Activated CD4-positive, alpha-beta T cell treated with anti-CD3 and anti-CD28 coated beads for 4 hours (primary cell): Measurements from ENCODE around the gene BMP8B.
A peak's percentile ranks its signal among the peaks of the same experiment; 100 is the strongest.
"Not testable (repeated sequence)": the region's sequence is repeated elsewhere in the genome, so short reads cannot be mapped to it uniquely, and the experiment has no call there.

ENCODE experiments used
- DNase-seq, 2 donors: peaks; one replicate each; pipeline ENCODE4 v3.0.0-alpha.2; 2020

BMP8B gene, protein sequence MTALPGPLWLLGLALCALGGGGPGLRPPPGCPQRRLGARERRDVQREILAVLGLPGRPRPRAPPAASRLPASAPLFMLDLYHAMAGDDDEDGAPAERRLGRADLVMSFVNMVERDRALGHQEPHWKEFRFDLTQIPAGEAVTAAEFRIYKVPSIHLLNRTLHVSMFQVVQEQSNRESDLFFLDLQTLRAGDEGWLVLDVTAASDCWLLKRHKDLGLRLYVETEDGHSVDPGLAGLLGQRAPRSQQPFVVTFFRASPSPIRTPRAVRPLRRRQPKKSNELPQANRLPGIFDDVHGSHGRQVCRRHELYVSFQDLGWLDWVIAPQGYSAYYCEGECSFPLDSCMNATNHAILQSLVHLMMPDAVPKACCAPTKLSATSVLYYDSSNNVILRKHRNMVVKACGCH

DNA sequence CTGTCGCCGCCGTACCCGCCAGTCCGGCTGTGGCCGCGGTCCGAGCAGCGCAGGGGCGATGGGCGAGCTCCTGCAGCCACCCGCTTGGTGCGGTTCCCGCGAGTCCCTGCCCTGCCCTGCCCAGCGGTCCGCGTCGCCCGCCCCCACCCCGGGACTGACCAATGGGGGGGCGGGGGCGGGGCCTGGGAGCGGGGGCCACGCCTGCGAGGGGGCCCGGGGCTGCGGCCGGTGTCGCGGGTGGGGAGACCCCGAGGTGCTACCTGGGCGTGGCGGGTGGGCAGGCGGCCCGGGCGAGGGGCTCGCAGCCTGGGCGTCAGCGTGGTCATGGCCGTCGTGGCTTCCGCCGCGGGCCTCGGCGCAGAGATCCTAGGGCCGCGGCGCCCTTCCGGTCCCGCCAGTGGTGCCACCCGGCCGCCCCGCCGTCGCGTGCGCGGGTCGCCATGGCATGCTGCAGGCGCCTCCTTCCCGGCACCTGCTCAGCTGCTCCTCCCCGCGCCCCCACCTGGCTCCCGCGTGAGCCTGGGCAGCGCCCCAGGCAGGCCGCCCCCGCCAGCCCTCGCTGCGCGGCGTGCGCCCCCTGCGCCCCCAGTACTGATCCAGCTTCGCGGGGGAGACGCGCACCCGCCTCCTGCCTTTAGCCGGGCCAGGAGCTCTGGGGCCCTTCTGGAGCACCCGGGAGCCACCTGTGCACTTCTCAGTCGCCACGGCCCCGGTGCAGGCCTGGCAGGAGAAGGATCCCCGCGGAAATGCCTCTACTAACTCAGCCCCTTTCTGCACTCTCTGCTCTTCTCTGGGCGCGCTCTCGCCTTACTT lies at the start of gene BMP8B:
TSS of gene BMP8B (minus strand) at position 108 of the 813 bp plus-strand sequence. CDS start 380 bp downstream, outside the sequence.
- peak; percentile 33 to 42 for DNase-seq

DNA sequence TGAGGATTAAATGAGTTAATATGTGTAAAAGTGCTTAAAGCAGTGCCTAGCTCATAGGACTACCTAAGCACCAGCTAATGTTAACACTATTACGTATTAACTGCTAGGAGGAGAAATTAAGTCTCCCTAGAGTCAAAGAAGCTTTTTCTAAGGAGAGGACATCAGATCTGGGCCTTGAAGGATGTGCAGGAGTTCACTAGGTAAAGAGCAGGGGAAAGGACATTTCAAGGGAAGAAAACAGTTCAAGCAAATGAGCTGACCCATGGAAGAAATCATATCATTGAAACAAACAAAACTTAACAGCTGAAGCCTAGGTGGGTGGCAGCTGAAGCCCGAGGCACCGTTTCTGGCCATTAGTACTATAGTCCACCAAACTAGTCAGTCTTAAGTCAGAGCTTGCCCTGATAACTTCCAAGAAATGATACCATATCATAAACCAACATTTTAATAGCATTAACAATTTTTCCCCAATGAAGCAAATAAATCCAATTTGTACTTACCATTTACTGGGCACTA lies 48.0 kb upstream of the BMP8B start:
- DNase-seq, result no peak

DNA sequence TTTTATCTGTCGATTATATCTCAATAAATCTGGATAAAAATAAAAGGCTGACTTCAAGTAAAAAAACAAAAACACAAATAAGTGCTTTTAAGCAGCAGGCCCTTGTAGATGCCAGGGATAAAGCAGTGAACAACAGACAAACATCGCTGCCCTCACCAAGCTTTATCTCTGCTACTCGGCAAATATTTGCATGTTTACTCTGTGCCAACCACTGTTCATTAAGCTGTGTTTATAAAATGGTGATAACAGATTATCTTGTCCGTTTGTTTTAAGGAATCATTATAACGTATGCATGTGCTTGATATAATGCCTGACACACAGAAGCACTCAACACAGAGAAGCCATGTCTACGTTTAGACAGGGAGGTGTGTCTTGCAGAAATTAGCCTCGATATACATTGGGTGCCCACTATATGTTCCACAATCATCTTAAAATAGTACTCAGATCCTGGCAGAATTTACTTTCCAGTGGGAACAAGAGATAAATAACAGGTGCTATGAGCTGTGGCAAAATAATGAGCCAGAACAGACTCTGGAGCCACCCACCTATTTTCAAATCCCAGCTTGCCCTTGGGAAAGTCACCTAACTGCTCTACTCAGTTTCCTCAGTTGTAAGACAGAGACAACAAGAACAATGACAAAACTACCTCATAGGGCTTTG lies 47.4 kb upstream of the BMP8B start:
- DNase-seq, result no peak

DNA sequence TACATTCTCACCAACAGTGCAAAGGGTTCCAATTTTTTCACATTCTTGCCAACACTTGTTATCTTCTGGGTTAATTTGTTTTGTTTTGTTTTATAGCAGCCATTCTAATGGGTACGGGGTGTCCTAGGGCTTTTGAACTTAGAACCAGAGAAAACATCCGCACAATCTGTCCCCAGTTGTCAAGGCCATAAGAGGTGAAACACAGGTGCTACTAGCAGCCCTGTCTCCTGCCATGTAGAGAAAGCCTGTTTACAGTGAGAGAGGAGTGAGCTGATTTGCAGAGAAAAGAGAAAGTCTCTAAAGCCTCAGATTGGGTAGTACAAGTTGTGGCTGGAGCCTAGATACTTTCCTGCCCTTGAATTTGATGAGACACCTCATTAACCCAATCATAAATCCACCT lies 46.4 kb upstream of the BMP8B start:
- no peak for DNase-seq

DNA sequence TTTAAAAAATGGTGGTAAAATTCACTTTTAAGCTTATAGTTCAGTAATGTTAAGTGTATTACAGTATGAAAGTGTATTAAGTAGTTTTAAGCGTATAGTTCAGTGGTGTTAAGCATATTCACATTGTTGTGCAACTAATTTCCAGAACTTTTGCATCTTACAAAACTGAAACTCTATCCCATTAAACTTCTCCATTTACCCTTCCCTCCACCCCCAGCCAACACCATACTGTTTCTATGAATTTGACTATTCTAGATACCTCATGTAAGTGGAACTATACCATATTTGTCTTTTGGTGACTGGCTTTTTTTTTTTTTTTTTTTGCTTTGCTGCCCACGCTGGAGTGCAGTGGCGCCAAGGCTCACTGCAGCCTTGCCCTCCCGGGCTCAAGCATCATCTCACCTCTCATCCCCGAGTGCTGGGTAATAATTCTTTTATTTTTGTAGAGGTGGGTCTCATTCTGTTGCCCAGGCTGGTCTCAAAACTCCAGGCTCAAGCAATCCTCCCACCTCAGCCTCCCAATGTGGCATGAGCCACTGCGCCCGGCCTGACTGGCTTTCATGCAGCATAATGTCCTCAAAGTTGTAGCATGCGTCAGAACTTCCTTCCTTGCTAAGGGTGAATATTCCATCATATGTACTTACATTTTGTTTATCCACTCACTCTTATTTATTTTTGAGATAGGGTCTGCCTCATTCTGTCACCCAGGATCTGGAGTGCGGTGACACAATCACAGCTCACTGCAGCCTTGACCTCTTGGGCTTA lies 45.1 kb upstream of the BMP8B start:
- DNase-seq, result no peak

DNA sequence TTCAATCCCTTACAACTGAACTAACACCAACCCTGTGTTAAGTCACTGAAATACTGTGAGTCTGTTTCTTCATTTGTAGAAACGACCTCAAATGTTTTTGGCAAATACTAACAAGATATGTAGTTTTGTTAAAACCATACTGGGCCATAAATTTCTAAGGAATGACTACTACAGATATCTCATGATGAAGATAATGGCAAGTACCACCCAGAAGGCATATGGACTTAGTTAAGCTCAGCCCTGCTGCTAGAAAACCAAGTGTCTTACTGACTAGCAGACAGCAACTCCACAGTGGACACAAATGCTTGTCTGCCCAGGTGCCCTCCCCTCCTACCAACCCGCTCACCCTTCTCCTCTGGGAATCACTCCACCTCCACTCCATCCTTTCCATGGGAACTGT lies 44.5 kb upstream of the BMP8B start:
- DNase-seq, result no peak

DNA sequence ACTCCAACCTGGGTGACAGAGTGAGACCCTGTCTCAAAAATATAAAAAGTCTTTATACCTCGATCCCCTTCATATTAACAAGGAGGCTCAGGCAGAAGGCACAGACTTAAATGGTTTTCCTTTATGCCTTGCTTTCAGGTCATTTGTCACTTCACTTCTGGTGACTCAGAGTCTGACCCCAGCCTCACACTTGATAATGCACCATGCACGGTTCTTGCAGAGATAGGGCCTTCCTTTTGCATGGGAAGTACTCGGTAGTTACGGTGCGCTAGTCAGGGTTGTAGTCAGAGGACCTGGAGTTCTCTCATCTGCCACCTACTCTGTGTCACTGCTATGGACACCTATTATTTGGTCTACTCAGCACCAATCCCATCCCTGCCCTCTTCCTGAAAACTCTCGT lies 43.6 kb upstream of the BMP8B start:
- DNase-seq, result no peak

DNA sequence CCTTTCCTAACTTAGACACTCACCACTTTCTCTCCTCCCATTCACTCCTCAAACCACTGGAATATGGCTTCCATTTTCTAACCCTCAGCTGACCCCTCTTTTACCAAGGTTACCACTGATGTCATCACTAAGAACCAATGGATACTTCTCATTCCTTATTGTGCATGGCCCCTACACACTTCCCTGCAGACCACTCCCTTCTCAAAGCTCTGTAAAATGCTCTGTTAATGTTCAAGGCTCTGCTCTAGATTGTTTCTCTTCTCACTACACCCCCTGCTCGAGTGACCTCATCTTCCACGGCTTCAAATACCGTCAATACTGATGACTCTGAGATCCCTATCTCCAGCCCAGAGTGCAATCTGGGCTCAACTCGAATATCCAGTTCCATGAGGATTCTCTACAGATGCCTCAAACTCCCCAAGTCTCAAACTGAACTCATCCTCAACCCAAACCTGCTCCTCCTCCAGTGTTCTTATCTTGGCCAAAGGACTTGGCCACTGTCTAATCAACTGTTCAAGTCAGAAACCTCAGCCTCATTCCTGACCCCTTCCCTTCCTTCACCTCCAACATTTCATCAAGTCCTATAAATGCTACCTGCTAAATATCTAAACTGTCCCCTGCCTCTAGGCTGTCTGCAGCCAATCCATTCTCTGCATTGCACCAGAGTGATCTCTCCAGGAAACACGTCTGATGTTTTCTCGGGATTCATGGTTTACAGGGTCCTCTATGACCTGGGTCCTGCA lies 41.3 kb upstream of the BMP8B start:
- no peak for DNase-seq

DNA sequence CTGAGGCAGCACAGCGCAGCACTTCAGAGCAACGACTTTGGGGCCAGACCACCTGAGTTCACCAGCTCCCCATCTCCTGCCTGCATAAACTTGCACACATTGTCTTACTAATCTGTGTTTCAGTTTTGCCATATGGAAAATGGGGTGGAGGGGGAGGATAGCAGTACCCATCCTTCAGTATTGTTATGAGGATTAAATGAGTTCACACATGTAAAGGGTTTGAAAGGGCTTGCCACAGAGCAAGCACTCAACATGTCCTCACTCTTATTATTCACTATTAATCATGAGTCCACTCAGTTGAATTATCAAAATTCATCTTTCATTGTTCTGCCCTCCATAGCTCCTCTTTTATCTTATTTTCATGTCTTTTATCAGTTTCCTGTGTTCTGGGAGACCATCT lies 40.1 kb upstream of the BMP8B start:
- no peak for DNase-seq

DNA sequence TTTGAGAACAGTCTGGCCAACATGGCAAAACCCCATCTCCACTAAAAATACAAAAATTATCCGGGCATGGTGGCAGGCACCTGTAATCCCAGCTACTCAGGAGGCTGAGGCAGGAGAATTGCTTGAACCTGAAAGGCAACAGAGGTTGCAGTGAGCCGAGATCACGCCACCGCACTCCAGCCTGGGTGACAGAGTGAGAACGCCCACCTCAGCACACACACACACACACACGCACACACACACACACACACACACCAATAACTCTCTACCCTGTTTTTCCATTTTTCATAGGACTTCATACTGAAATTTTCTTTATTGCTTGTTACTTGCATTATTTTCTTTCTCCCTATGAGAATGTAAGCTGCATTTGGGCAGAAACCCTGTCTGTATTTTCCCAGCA lies 39.6 kb upstream of the BMP8B start:
- DNase-seq, result not testable (repeated sequence)

DNA sequence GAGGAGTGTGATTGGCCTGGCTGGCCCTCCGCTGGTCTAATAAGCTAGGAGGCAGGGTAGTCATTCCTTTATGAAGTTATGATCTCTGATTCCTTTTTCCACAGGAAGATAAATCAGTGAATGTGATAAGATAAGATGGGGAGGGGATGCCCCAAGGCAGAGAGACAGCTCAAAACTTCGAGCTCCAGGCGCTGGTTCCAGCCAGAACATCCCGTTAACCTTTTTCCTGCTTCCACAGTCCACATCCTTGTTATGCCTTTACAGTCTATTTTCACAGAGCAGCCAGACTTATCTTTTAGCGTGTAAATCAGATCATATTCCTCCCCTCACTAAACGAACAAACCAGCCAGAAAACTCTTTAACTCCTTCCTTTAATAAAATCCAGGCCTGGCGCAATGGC lies 38.5 kb upstream of the BMP8B start:
- no peak for DNase-seq

DNA sequence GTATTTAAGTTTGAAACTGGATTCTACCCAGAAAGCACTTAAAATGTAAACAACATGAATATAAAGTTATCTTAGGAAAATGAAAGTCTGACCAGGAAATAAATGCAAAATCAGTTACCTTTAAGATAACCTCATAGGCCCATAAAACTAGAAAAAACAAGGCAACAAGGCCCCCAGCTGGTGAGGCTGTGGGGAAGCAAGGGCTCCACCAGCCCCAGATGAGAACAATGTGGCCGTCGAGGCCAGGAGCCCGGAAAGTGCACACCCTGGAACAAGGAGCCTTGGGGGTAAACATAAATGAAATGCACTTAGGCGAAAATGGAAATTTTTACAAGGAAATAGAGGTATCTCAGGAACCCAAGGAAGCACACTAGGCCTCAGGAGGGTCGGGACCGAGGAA lies 37.9 kb upstream of the BMP8B start:
- DNase-seq, result no peak

DNA sequence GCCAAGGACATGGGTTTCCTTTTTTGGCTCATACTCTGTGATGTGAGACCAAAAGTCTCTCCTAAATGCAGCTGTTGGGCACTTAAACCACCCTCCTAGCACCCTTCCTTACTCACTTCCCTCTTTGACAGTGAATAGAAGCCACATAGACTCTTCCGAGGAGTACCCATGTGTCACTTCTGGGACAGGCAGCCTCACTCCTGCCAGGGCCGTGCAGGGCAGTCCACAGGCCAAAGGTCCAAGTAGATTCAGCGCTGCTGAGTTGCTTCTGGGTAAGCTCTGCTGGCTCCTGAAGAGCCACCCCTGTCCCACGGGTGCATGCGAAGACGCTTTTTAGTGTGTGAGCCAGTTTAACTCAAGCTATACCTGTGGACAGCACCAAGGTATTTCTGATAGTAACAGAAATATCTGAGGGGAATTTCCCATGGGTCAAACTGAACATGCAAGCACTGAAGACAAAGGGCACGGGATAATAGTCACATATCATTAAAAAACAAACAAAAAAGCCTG lies 36.8 kb upstream of the BMP8B start:
- DNase-seq, result no peak

DNA sequence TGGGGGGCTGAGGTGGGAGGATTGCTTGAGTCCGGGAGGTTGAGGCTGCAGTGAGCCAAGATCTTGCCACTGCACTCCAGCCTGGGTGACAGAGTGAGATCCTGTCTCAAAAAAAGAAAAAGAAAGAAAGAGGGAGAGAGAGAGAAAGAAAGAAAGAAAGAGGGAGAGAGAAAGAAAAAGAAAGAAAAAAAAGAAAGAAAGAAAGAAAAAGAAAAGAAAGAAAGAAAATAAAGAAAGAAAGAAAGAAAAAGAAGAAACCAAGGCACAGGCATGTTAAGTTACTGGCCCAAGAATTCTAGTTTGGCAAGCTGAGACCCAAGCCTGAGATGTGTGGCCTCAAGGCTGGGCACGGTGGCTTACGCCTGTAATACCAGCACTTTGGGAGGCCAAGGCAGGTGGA lies 34.8 kb upstream of the BMP8B start:
- not testable (repeated sequence) for DNase-seq

DNA sequence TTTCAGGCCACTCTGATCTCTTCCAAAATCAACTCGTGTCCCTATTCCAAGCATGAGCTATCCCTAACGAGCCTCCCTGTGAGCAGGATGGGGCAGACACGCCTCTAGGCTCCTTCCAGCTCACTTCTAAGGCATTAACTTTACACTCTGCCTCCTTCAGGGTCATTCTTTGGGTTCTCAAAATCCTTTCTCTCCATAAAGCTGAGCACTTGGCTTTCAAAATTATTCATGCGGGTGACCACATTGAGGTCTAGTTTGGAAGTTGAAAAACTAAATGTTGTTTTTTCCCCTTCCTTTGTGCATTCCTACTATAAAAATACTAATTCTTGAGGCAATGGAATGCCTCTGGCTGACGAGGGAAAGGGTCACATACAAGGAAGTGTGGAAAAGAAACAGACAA lies 33.5 kb upstream of the BMP8B start:
- no peak for DNase-seq

DNA sequence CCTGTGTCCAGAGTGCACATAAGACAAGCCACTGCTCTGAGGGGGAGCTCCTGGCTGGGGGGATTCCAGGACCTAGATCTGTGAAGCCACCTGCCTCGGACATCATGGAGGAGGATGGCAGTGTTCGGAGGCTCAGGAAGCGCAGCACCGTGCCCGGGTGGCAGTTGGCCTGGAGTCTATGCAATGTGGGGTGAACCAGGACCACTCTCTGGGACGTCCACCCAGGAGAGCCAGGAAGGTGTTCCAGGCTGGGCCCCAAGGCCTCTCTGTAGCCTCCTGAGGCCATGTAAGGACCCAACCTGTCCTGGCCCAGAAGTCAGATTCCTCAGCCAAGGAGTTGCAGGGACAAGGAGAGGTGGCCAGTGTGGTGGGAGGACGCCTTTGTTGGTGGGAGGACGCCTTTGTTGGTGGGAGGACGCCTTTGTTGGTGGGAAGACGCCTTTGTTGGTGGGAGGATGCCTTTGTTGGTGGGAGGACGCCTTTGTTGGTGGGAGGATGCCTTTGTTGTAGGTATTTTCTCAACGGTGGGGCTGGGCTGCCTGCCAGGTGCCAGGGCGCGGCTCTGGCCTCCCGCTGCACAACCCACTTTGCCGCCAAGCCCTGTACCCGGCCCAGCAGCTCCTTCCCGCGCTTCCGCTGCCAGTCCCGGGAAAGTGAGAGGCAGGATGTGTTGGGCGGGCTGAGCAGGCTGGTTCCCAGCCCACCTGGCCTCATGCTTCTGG lies 30.6 kb upstream of the BMP8B start:
- no peak for DNase-seq

DNA sequence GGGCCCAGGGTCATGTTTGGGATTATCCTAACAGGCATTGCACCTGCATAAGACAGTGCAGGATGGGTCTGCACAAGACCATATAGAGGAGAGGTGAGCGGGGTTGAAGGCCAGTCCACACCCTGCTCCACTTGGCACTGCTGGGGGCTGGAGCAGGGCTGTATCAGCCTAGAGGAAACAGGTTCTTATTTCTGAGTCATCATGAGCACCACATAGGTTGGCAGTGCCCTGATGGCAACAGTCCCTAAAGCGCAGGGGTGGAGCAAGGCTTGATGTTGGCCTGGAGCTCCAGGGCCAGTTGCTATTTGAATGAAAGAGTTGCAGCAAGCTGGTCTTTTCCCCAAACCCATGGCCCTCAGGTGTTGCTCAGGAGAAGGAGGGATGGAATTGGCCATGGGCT lies 29.8 kb upstream of the BMP8B start:
- no peak for DNase-seq

DNA sequence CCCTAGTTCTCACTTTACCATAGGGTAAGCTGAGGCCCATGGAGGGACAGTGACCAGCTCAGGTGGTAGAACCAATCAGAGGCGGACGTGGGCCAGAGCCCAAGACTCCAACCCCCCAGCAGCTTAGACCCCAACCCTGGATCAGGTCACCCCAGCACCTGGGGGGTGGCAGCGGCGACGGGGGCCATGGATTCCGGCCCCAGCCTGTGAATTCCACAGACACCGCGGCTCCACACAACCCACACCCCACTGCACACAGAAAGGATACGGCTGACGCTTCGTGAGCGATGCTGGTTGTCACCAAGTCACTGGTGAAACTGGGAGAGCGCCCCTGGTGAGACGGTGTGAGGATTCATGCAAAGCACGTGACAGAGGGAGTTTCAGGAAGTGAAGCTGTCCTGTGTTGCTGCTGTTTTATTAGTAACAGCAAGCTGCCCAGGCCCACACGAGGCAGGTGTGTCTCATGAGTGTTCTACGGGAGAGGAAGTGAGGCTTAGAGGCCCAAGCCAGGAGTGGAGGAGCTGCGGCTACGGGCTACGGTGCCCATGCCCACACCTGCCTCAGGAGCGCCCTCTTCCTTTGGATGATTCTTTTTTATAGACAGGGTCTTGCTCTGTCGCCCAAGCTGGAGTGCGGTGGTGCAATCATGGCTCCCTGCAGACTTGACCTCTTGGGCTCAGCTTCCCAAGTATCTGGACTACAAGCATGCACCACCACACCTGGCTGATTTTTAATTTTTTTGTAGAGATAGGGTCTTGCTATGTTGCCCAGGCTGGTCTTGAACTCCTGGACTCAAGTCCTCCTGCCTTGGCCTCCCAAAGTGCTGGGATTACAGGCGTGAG lies 28.6 kb upstream of the BMP8B start:
- peak; percentile 64 to 72 for DNase-seq

DNA sequence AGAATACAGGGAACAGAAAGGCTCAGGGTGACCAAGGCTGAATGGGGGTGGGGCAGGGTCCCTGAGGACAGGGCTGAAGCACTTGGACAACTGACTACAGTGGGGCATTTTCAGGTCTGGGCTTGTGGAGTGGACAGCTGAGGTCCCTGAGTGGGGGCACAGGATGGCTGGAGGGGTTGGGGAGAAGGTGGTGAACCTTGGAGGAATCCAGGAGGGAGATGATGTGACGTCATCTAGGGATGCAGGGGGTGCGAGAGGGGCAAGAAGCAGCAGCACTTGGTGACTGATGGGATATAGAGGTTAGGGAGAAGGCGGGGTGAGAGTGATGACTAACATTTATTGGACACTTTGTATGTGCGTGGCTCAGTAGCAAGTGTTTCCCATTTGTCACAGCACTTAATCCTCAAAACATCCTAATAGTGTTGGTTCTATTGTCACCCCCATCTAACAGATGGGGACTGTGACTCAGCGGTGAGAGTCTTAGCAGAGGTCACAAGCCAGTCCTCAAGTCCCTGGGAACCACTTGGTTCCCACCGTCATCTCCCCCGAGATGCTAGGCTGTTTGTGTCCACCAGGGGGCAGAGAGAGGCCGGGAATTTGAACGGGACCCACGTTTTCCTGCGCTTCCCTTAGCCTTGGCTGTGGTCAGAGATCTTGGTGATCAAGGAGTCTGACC lies 27.9 kb upstream of the BMP8B start:
- peak; percentile 51 to 73 for DNase-seq
